HL-60 (cell line): ENCODE data around the gene ERBB4.

ENCODE experiments used
- GABPA ChIP-seq: IDR thresholded peaks from 2 replicates; pipeline ENCODE4 v1.6.1; 2012; ENCODE audit warnings: low read depth
- POLR2AphosphoS5 ChIP-seq: IDR thresholded peaks from 2 replicates; pipeline ENCODE4 v1.6.1; 2012; ENCODE audit warnings: low read depth
- TF ChIP-seq, protein P1 (sequence below): IDR thresholded peaks from one replicate; pipeline ENCODE4 v1.5.1; 2011; ENCODE audit warnings: low read length, control low read depth, inconsistent platforms; ENCODE audit not compliant: insufficient read depth
- TF ChIP-seq, protein P2 (sequence below): IDR thresholded peaks from 2 replicates; pipeline ENCODE4 v1.6.1; 2012; ENCODE audit warnings: low read depth; ENCODE audit not compliant: insufficient replicate concordance

DNA sequence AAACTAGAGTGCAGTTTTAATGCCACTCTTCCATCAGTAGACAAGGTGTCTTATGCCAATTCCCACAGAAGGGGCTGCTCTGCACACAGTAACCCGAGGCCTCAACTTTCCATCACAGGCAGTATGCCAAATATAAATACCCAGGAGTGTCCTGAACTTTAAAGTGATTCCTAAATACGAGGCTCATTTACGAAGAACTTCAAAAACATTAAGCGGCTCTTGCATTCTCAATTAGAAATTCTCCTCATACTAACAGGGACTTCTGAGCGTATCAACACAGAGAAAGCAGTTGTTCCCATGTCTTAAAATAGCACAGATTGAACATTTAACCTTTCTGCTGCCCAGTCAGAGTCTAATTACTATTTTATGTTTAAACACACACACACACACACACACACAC, 638.6 kb downstream of the ERBB4 start:
- TF ChIP-seq, protein P1, sequence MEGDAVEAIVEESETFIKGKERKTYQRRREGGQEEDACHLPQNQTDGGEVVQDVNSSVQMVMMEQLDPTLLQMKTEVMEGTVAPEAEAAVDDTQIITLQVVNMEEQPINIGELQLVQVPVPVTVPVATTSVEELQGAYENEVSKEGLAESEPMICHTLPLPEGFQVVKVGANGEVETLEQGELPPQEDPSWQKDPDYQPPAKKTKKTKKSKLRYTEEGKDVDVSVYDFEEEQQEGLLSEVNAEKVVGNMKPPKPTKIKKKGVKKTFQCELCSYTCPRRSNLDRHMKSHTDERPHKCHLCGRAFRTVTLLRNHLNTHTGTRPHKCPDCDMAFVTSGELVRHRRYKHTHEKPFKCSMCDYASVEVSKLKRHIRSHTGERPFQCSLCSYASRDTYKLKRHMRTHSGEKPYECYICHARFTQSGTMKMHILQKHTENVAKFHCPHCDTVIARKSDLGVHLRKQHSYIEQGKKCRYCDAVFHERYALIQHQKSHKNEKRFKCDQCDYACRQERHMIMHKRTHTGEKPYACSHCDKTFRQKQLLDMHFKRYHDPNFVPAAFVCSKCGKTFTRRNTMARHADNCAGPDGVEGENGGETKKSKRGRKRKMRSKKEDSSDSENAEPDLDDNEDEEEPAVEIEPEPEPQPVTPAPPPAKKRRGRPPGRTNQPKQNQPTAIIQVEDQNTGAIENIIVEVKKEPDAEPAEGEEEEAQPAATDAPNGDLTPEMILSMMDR, result no peak
- TF ChIP-seq GABPA, result no peak
- TF ChIP-seq, protein P2, sequence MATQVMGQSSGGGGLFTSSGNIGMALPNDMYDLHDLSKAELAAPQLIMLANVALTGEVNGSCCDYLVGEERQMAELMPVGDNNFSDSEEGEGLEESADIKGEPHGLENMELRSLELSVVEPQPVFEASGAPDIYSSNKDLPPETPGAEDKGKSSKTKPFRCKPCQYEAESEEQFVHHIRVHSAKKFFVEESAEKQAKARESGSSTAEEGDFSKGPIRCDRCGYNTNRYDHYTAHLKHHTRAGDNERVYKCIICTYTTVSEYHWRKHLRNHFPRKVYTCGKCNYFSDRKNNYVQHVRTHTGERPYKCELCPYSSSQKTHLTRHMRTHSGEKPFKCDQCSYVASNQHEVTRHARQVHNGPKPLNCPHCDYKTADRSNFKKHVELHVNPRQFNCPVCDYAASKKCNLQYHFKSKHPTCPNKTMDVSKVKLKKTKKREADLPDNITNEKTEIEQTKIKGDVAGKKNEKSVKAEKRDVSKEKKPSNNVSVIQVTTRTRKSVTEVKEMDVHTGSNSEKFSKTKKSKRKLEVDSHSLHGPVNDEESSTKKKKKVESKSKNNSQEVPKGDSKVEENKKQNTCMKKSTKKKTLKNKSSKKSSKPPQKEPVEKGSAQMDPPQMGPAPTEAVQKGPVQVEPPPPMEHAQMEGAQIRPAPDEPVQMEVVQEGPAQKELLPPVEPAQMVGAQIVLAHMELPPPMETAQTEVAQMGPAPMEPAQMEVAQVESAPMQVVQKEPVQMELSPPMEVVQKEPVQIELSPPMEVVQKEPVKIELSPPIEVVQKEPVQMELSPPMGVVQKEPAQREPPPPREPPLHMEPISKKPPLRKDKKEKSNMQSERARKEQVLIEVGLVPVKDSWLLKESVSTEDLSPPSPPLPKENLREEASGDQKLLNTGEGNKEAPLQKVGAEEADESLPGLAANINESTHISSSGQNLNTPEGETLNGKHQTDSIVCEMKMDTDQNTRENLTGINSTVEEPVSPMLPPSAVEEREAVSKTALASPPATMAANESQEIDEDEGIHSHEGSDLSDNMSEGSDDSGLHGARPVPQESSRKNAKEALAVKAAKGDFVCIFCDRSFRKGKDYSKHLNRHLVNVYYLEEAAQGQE, result no peak
- no peak for TF ChIP-seq POLR2AphosphoS5
